ENCODE measurements around the gene JAK1.

Gene JAK1

GRCh38 chr1:64980745-64981600 lies 14.6 kb upstream of the JAK1 start:
- DNase-seq (ENCODE audit: low read depth) = no peak

- no peak for DNase-seq (ENCODE audit: low read depth)
Measured at GRCh38 chr1:64979358-64979757, 13.0 kb upstream of the JAK1 start.

- DNase-seq (ENCODE audit: low read depth) = no peak
Measured at GRCh38 chr1:64976361-64976760, 10.0 kb upstream of the JAK1 start.

- no peak for DNase-seq (ENCODE audit: low read depth)
Measured at GRCh38 chr1:64975740-64976139, 9.4 kb upstream of the JAK1 start.

GRCh38 chr1:64975127-64975526 lies 8.8 kb upstream of the JAK1 start:
- no peak for DNase-seq (ENCODE audit: low read depth)

- no peak for DNase-seq (ENCODE audit: low read depth)
Measured at GRCh38 chr1:64974288-64974825, 8.0 kb upstream of the JAK1 start.

- DNase-seq (ENCODE audit: low read depth) = no peak
Measured at GRCh38 chr1:64973061-64973647, 6.8 kb upstream of the JAK1 start.

GRCh38 chr1:64969305-64970046 lies 3.1 kb upstream of the JAK1 start:
- no peak for DNase-seq (ENCODE audit: low read depth)

- no peak for DNase-seq (ENCODE audit: low read depth)
Measured at GRCh38 chr1:64967381-64967780, 1.0 kb upstream of the JAK1 start.

- peak; percentile 52 for DNase-seq (ENCODE audit: low read depth)
Measured at GRCh38 chr1:64965366-64966157, 787 bp downstream of the JAK1 start.

- no peak for DNase-seq (ENCODE audit: low read depth)
Measured at GRCh38 chr1:64963466-64963865, 2.9 kb downstream of the JAK1 start.

GRCh38 chr1:64962441-64962840 lies 3.9 kb downstream of the JAK1 start:
- no peak for DNase-seq (ENCODE audit: low read depth)

GRCh38 chr1:64961923-64962322 lies 4.4 kb downstream of the JAK1 start:
- DNase-seq (ENCODE audit: low read depth) = no peak

- no peak for DNase-seq (ENCODE audit: low read depth)
Measured at GRCh38 chr1:64960731-64961130, 5.6 kb downstream of the JAK1 start.

GRCh38 chr1:64959986-64960385 lies 6.4 kb downstream of the JAK1 start:
- DNase-seq (ENCODE audit: low read depth) = no peak

GRCh38 chr1:64956733-64957441 lies 9.5 kb downstream of the JAK1 start:
- no peak for DNase-seq (ENCODE audit: low read depth)

GRCh38 chr1:64956010-64956640 lies 10.2 kb downstream of the JAK1 start:
- no peak for DNase-seq (ENCODE audit: low read depth)

- DNase-seq (ENCODE audit: low read depth) = no peak
Measured at GRCh38 chr1:64955097-64956009, 11.0 kb downstream of the JAK1 start.

GRCh38 chr1:64953241-64953640 lies 13.1 kb downstream of the JAK1 start:
- DNase-seq (ENCODE audit: low read depth) = no peak

Measured in activated T-cell treated with anti-CD3 and anti-CD28 coated beads for 48 hours (primary cell).